Measurements from ENCODE around the gene VSIG10L2. TPM values are rescaled to one million over a fixed set of nuclear protein-coding genes. Genes with fewer than 3 reads are reported as not detected.
"Not testable (repeated sequence)": the region's sequence is repeated elsewhere in the genome, so short reads cannot be mapped to it uniquely, and the experiment has no call there.

VSIG10L2 gene
- total and polyA plus RNA-seq, 2 donors: 0.08 to 0.48 TPM

DNA sequence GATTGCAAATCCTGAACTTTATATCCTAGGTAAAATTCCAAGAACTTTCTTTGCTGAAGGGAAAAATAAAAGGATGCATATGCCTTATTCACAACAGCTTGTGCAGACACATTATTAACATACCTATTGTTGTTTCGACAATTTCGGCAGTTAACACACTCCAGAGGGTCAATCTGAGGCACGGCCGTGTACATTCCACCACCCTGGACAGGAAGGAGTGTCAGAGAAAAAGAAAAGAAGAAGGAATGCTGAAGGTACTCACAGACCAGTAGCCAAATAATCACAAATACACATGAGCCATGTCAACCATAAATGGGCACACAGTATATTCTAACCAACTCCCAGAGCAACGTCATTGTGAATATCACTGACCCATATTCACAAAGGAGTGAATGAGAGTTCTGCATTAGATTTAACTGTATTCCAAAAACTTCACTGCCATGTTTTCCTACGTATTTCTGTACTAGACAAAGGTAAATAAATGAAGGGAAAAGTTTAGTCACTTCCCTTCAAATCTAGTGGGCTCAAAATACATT lies 32.4 kb downstream of the VSIG10L2 start:
- no peak overlapping the region for H3K4me3 ChIP-seq (ENCODE audit: low read depth, low read length)
- H3K27ac ChIP-seq (ENCODE audit: low read depth): no peak overlapping the region
- H3K36me3 ChIP-seq (ENCODE audit: insufficient read depth): no peaks in the 10 kb centered on the region
- 68% methylated on average over 6 of the region's 6 CpGs for WGBS
- DNase-seq (ENCODE audit: extremely low spot score): no peak
- no peaks in the 10 kb centered on the region for H3K4me1 ChIP-seq (ENCODE audit: insufficient read depth)

DNA sequence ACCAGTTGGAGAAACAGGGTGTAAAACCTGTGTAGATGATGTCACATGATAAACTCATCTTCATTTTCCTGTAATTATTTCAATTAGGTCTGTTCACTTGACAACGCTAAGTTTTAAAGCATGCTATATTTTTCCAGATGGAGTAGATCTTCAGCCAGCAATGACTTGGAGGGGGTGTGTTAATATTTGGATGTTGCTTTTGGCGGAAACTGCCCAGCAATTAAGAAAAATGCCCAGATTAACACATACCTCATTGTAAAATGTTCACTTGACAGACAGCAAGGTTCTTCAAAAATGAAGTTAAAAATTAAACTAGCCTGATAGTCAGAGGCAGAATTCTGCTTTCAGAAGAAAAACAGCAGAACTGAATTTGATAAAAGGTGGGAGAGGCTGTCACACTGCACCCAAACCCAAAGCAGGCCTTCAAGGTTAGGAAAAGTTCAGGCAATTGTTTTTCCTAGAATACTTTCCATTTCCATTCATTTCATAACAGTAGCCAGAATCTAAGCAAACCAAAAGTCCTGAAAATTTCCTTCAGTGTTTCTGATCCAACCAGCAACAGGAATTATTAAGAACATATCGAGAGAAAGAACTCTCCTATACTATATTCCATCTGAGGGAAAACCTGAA lies 33.0 kb downstream of the VSIG10L2 start:
- 82% methylated on average over 3 of the region's 3 CpGs for WGBS
- no peaks in the 10 kb centered on the region for H3K4me1 ChIP-seq (ENCODE audit: insufficient read depth)
- H3K27ac ChIP-seq (ENCODE audit: low read depth): no peak overlapping the region
- H3K4me3 ChIP-seq (ENCODE audit: low read depth, low read length): no peak overlapping the region
- H3K36me3 ChIP-seq (ENCODE audit: insufficient read depth): no peaks in the 10 kb centered on the region
- no peak for DNase-seq (ENCODE audit: extremely low spot score)

DNA sequence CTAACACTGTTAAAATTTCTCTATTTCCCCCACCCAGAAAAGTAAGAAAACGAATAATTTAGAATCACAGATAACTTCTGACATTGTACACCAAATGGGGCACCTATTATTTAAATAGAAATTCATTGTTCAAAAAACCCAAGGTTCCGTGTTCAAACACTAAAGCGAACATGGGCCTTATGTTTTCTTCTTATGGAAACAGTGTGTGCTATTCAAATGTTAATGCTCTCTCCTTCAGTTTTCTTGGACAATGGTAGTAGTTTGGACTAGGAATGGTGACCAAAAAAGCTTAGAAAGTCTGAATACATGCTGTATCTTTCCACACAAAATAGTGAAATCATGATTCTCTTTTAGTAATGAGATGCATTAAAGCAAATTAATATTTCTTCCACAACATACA lies 33.7 kb downstream of the VSIG10L2 start:
- WGBS: 89% methylated on average over 3 of the region's 3 CpGs
- H3K27ac ChIP-seq (ENCODE audit: low read depth): no peak overlapping the region
- H3K36me3 ChIP-seq (ENCODE audit: insufficient read depth): no peaks in the 10 kb centered on the region
- no peak for DNase-seq (ENCODE audit: extremely low spot score)
- no peaks in the 10 kb centered on the region for H3K4me1 ChIP-seq (ENCODE audit: insufficient read depth)
- no peak overlapping the region for H3K4me3 ChIP-seq (ENCODE audit: low read depth, low read length)

DNA sequence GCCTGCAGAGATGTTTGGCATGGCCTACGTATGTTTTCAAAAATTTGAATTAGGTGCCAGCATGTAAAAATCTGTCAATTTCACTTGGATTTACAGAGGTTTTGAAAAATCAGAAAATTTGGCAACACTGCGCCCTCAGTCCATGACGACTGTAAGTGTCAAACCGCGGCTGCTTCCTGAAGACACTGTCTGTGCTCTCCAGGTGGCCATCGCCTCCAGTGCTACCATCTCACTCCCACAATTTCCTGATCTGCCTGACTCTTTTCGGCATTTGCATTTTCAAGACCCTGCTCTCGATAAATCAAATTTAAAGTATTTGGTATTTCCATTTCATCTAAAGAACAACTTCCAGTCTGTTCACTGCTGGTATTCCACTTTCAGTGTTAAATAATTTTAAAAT lies 34.6 kb downstream of the VSIG10L2 start:
- no peaks in the 10 kb centered on the region for H3K36me3 ChIP-seq (ENCODE audit: insufficient read depth)
- DNase-seq (ENCODE audit: extremely low spot score): no peak
- WGBS: 93% methylated on average over 8 of the region's 8 CpGs
- no peak overlapping the region for H3K27ac ChIP-seq (ENCODE audit: low read depth)
- H3K4me3 ChIP-seq (ENCODE audit: low read depth, low read length): no peak overlapping the region
- no peaks in the 10 kb centered on the region for H3K4me1 ChIP-seq (ENCODE audit: insufficient read depth)

DNA sequence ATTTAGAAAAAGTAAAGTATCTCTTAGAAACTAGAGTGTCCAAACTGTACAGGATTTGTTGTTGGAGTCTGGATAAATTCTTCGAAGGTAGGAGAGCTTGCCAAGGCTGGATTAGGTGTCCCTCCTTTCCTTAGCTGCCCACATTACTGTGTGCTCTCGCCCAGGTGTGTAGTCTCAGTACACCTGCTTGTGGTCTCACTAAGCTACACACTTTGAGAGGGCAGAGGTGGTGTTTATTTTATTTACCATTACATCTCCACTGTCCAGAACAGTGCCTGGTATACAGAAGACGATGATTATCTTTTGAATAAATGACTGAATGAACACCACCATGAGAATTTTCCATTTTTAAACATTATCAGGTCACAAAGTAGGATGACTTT lies 36.5 kb downstream of the VSIG10L2 start:
- no peaks in the 10 kb centered on the region for H3K4me1 ChIP-seq (ENCODE audit: insufficient read depth)
- DNase-seq (ENCODE audit: extremely low spot score): no peak
- no peak overlapping the region for H3K27ac ChIP-seq (ENCODE audit: low read depth)
- no peaks in the 10 kb centered on the region for H3K36me3 ChIP-seq (ENCODE audit: insufficient read depth)
- H3K4me3 ChIP-seq (ENCODE audit: low read depth, low read length): no peak overlapping the region
- 91% methylated on average over 3 of the region's 3 CpGs for WGBS

DNA sequence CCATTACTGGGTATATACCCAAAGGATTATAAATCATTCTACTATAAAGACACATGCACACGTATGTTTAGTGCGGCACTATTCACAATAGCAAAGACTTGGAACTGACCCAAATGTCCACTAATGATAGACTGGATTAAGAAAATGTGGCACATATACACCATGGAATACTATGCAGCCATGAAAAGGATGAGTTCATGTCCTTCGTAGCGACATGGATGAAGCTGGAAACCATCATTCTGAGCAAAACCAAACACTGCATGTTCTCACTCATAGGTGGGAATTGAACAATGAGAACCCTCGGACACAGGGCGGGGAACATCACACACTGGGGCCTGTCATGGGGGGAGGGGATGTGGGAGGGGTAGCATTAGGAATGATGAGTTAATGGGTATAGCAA lies 40.1 kb downstream of the VSIG10L2 start:
- WGBS: 96% methylated on average over 6 of the region's 6 CpGs
- H3K4me1 ChIP-seq (ENCODE audit: insufficient read depth); H3K36me3 ChIP-seq (ENCODE audit: insufficient read depth); DNase-seq (ENCODE audit: extremely low spot score); H3K27ac ChIP-seq (ENCODE audit: low read depth); H3K4me3 ChIP-seq (ENCODE audit: low read depth, low read length): not testable (repeated sequence)

DNA sequence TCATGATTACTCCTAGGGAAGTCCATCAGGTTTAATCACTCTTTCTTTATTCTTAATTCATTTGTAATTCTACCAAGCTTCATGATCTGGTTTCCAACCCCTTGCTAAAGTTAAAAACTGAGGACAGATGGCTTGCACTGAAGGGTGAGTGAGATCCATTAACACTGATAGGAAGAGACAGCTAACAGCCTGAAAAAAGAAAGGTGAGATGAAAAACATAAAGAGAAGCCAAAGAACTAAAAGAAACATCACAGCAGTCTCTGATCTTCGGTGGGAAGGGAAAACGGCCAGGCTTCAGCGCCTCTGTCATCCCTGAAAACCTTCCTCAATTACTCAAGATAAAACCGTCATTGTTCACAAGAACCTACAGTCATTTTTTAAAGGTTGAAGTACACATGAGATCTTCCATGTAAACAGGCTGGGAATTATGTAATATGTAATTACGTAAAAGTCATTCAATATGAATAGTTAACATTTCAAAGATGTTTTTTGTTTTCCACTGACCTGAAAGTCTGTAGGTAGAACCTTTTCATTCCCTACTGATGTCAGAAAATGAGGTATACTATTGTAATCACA lies 41.3 kb downstream of the VSIG10L2 start:
- 63% methylated on average over 5 of the region's 5 CpGs for WGBS
- Histone ChIP-seq H3K27ac (ENCODE audit: low read depth) (no peak overlapping the region), H3K4me3 (ENCODE audit: low read depth, low read length) (no peak overlapping the region), H3K36me3 (ENCODE audit: insufficient read depth) (no peaks in the 10 kb centered on the region), H3K4me1 (ENCODE audit: insufficient read depth) (no peaks in the 10 kb centered on the region)
- no peak for DNase-seq (ENCODE audit: extremely low spot score)

DNA sequence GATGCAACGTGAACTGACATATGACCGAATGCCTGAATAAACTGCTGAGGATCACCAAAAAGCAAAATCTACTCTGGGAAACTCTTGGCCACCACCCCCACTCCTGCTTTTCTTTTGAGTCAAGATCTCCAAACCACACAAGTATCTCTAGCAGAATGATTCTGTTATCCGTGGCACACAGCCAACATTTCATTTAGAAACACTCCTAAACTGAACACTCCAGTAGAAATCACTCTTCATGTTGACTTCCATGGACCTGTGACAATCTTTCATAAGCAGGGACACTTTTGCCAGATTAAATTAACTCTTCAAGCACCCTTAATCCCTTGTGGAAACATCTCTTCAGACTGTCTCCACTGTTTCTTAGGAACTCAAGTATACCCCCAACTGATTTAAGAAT lies 44.4 kb downstream of the VSIG10L2 start:
- no peaks in the 10 kb centered on the region for H3K36me3 ChIP-seq (ENCODE audit: insufficient read depth)
- H3K4me3 ChIP-seq (ENCODE audit: low read depth, low read length): no peak overlapping the region
- WGBS: 53% methylated on average over 3 of the region's 3 CpGs
- DNase-seq (ENCODE audit: extremely low spot score): no peak
- H3K4me1 ChIP-seq (ENCODE audit: insufficient read depth): no peaks in the 10 kb centered on the region
- no peak overlapping the region for H3K27ac ChIP-seq (ENCODE audit: low read depth)

DNA sequence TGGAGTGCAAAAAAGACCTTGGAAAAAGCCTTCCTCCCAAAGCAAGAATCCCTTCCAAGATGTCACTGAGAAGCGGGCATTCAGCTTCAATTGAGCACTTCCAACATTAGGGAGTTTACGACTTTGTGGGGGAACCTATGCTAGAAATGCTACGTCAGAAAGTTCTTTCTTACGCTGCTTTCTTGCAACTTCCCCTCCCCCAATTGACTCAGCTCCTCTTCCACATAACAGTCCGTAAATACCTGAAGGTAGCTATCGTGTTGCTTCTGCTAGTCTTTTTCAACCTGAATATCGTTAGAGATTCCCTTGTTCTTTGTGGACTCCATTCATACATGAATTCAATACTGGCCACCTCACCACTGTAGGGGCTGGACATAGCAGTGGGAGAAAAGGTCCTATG lies 47.0 kb downstream of the VSIG10L2 start:
- H3K4me1 ChIP-seq (ENCODE audit: insufficient read depth): no peaks in the 10 kb centered on the region
- WGBS: 88% methylated on average over 7 of the region's 7 CpGs
- H3K27ac ChIP-seq (ENCODE audit: low read depth): no peak overlapping the region
- H3K4me3 ChIP-seq (ENCODE audit: low read depth, low read length): no peak overlapping the region
- no peak for DNase-seq (ENCODE audit: extremely low spot score)
- H3K36me3 ChIP-seq (ENCODE audit: insufficient read depth): no peaks in the 10 kb centered on the region

DNA sequence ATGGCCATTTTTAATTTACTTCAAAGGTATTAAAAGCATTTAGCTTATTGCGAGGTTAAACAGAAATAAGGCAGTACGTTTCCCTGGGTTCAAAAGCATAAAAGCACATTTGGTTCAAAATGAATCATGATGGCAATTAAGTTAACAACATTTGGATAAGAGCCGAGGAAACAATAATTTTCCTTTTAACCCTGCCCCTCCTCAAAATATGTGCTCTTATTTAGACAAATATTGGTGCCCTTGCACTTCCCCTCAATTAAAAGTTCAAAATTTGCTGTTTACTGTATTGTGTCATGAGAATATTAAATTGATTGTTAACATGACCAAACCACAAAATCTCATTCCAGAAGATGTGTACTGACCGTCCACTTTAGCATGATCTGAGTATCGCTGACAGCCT lies 48.7 kb downstream of the VSIG10L2 start:
- DNase-seq (ENCODE audit: extremely low spot score): no peak
- Histone ChIP-seq H3K36me3 (ENCODE audit: insufficient read depth) (no peaks in the 10 kb centered on the region), H3K27ac (ENCODE audit: low read depth) (no peak overlapping the region), H3K4me1 (ENCODE audit: insufficient read depth) (no peaks in the 10 kb centered on the region), H3K4me3 (ENCODE audit: low read depth, low read length) (no peak overlapping the region)
- WGBS: 87% methylated on average over 5 of the region's 5 CpGs

DNA sequence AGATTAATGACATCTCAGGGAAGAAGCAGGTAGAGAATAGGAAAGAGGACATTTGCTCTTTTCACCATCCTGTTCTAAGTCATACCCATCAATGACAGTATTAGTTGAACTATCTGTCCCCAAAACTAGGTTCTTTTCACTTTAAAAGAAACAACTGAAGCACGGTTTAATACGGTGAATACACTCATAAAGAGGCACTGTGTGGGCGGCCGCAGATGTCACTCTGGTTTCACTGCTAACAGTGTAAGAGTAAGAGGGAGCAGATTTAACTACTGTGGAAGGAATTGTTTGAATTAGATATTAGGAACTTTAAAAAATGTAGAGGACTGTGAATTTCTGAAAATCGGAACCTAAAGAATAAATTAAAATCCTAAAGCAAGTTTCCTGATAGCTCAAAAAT lies 49.5 kb downstream of the VSIG10L2 start:
- DNase-seq (ENCODE audit: extremely low spot score): no peak
- 75% methylated on average over 5 of the region's 5 CpGs for WGBS
- no peak overlapping the region for H3K27ac ChIP-seq (ENCODE audit: low read depth)
- no peaks in the 10 kb centered on the region for H3K4me1 ChIP-seq (ENCODE audit: insufficient read depth)
- H3K4me3 ChIP-seq (ENCODE audit: low read depth, low read length): no peak overlapping the region
- no peaks in the 10 kb centered on the region for H3K36me3 ChIP-seq (ENCODE audit: insufficient read depth)

DNA sequence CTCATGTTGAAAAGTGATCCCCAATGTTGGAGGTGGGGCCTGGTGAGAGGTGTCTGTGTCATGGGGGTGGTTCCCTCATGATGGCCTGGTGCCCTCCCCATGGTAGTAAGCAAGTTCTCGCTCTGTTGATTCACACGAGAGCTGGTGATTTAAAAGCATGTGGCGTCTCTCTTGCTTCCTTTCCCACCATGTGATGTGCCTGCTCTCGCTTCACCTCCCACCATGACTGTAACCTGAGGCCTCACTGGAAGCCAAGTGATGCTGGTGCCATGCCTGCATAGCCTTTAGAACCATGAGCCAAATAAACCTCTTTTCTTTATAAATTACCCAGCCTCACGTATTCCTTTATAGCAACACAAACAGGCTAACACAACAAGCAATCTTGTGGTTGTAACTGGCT lies 52.4 kb downstream of the VSIG10L2 start:
- DNase-seq (ENCODE audit: extremely low spot score): no peak
- no peaks in the 10 kb centered on the region for H3K36me3 ChIP-seq (ENCODE audit: insufficient read depth)
- no peak overlapping the region for H3K4me3 ChIP-seq (ENCODE audit: low read depth, low read length)
- 90% methylated on average over 5 of the region's 5 CpGs for WGBS
- H3K27ac ChIP-seq (ENCODE audit: low read depth): no peak overlapping the region
- no peaks in the 10 kb centered on the region for H3K4me1 ChIP-seq (ENCODE audit: insufficient read depth)

DNA sequence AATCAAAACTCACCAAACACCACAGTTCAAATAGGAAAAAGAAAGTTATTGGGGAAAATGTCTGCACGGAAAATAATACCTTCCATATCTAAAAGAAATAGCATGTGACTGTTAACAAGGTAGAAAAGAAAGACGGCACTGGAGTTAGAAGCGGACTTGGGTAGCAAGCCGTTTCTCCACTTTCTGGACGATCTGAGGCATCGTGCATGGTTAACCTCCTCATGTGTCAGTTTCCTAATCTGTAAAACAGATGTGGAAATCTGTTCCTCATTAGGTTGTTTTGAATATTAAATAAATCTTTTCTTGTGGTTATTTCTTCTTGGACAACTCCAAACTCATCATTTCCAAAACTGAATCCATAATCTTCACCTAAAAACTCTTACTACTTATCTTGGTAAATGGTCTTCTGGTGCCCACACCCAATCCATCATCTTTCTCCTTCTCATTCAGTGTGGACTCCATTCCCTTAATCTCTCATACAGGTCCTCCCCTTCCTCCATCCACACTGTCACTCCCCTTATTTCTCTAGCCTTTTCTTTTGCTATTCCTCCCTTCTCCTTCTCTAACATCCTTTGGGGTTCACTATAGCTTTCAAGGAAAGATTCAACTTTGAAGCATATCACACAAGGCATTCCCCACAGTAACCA lies 53.5 kb downstream of the VSIG10L2 start:
- no peak for DNase-seq (ENCODE audit: extremely low spot score)
- no peaks in the 10 kb centered on the region for H3K36me3 ChIP-seq (ENCODE audit: insufficient read depth)
- no peak overlapping the region for H3K4me3 ChIP-seq (ENCODE audit: low read depth, low read length)
- H3K4me1 ChIP-seq (ENCODE audit: insufficient read depth): no peaks in the 10 kb centered on the region
- 81% methylated on average over 6 of the region's 6 CpGs for WGBS
- H3K27ac ChIP-seq (ENCODE audit: low read depth): no peak overlapping the region

DNA sequence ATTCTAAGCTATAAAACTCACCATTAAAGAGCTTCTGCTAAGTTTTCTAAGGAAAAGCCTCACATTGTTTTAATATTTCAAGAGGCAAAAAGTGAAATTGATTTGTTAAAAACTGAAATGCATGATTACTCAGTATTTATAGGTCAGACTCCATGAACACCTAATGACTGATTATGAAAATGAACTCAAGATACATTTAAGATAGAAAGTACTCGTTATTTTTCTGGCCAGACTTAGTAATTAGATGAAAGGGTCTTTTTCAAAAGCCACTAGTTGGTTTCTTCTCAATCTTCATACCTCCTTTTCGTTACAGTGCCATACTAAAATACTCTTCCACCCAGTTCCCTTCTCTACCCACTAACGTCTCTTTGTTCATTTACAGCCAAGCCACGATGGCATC lies 56.3 kb downstream of the VSIG10L2 start:
- Histone ChIP-seq H3K27ac (ENCODE audit: low read depth) (no peak overlapping the region), H3K4me3 (ENCODE audit: low read depth, low read length) (no peak overlapping the region), H3K36me3 (ENCODE audit: insufficient read depth) (no peaks in the 10 kb centered on the region), H3K4me1 (ENCODE audit: insufficient read depth) (no peaks in the 10 kb centered on the region)
- DNase-seq (ENCODE audit: extremely low spot score): no peak
- WGBS: 87% methylated on average over 4 of the region's 4 CpGs
